Thyroid gland (tissue), 4 donors: ENCODE data around the gene PITPNC1.

Source experiments
- CTCF ChIP-seq, 6 experiments: fragments of 200-600 bp in 3 of 6; fragments of 450-650 bp in 3 of 6; sonication (generic) in 3 of 6; IDR thresholded peaks; one replicate each; pipeline ENCODE4 v1.5.1; 2016 to 2019; ENCODE audit warnings: antibody characterized with exemption in 6 of 6, mild to moderate bottlenecking in 2 of 6, inconsistent platforms in 1 of 6, moderate library complexity in 1 of 6
- POLR2A ChIP-seq, 2 donors: fragments of 450-650 bp; IDR thresholded peaks; one replicate each; pipeline ENCODE4 v1.6.1; 2017; ENCODE audit warnings: antibody characterized with exemption in 2 of 2, mild to moderate bottlenecking in 2 of 2, moderate library complexity in 1 of 2

GRCh38 chr17:67633751-67634211 is 256.7 kb downstream of the PITPNC1 start:
- TF ChIP-seq CTCF (IDR thresholded peaks at IDR 0.05) (no peak), POLR2A (IDR thresholded peaks at IDR 0.05) (no peak)
